ACC112 (cell line): ENCODE measurements around the gene TCAF1.

ENCODE experiments used
- H2AFZ ChIP-seq: fragments of 200-600 bp; sonication (generic); one replicate; pipeline ENCODE4 v1.6.0; 2017; ENCODE audit warnings: antibody characterized with exemption, low read length; ENCODE audit not compliant: unreplicated experiment
- H3K27ac ChIP-seq: fragments of 200-600 bp; sonication (generic); 2 replicates; pipeline ENCODE4 v1.5.1; 2014; ENCODE audit warnings: low read depth, mild to moderate bottlenecking, antibody characterized with exemption, low read length, moderate library complexity
- H3K27me3 ChIP-seq: fragments of 200-600 bp; sonication (generic); 2 replicates; pipeline ENCODE4 v1.6.1; 2014; ENCODE audit warnings: mild to moderate bottlenecking, antibody characterized with exemption, low read length, moderate library complexity, mixed read lengths; ENCODE audit not compliant: insufficient read depth
- H3K36me3 ChIP-seq: fragments of 200-600 bp; sonication (generic); 2 replicates; pipeline ENCODE4 v1.6.1; 2016; ENCODE audit warnings: mild to moderate bottlenecking, antibody characterized with exemption, low read length, moderate library complexity, mixed read lengths; ENCODE audit not compliant: insufficient read depth
- H3K4me1 ChIP-seq: fragments of 200-600 bp; sonication (generic); one replicate; pipeline ENCODE4 v1.6.1; 2016; ENCODE audit warnings: low read length, mixed read lengths; ENCODE audit not compliant: insufficient read depth, unreplicated experiment, control insufficient read depth
- H3K4me3 ChIP-seq: fragments of 200-600 bp; sonication (generic); 2 replicates; pipeline ENCODE4 v1.5.1; 2014; ENCODE audit warnings: mild to moderate bottlenecking, low read depth, low read length
- H3K79me2 ChIP-seq: fragments of 200-600 bp; sonication (generic); one replicate; pipeline ENCODE4 v1.6.0; 2016; ENCODE audit warnings: low read length; ENCODE audit not compliant: control insufficient read depth, unreplicated experiment, insufficient read depth

The TCAF1 gene

GRCh38 chr7:143902332-143902899 is 440 bp upstream of the TCAF1 start:
- Histone ChIP-seq H3K27me3 (no peaks in the 10 kb centered on the region), H3K4me1 (peaks cover 23% of the 10 kb centered on the region), H3K36me3 (no peaks in the 10 kb centered on the region), H2AFZ (peak overlapping the region; percentile 86), H3K27ac (0 out of 2 replicates have a peak overlapping the region, but pooled peaks have one; percentile 36), H3K79me2 (peaks cover 38% of the 10 kb centered on the region), H3K4me3 (peak overlapping the region; percentile 89)

DNA sequence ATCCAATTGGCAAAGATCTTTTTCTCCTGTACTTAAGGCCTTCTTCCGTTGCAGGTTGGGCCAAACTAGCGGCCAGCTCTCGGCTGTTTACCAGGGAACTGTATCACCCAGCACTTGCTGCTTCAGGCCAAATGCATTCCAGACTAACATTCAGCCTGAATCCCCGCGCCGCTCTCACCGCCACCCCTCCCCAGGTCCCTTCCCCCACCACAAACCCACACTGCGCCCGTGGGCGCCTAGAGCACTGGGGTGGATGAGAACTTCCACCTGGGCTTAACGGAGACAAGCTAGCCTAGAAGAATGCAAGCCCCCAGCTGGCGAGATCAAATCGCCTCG is 676 bp downstream of the TCAF1 start:
- Histone ChIP-seq H2AFZ (peak overlapping the region; percentile 87), H3K36me3 (no peaks in the 10 kb centered on the region), H3K4me1 (peaks cover 23% of the 10 kb centered on the region), H3K27ac (peak overlapping the region; percentile 74), H3K27me3 (no peaks in the 10 kb centered on the region), H3K4me3 (peak overlapping the region; percentile 89), H3K79me2 (peaks cover 43% of the 10 kb centered on the region)

DNA sequence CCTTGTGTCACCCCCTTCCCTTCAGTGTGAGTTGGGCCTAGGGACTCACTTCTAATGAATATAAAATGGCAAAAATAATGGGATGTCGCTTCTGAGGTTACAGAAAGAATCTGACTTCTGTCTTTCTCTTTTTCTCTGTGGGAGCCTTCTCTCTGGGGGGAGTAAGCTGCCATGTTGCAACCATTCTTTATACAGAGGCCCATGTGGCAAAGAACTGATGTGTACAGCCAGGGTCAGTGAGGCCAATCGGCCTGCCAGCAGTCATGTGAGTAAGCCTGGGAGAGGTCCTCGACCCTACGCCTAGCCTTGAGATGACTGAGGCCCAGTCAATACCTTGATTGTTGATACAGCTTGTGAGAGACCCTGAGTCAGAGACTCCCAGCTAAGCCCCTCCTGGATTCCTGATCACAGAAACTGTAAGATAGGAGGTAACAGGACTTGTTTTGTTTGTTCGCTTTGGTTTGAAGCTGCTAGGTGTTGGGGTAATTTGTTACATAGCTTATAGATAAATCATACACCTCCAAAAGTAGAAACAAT is 1.7 kb downstream of the TCAF1 start:
- H3K27me3 ChIP-seq, result no peaks in the 10 kb centered on the region
- H2AFZ ChIP-seq, result peak overlapping the region; percentile 43
- H3K4me3 ChIP-seq, result peak overlapping the region; percentile 89
- peaks cover 49% of the 10 kb centered on the region for H3K79me2 ChIP-seq
- H3K4me1 ChIP-seq, result peaks cover 23% of the 10 kb centered on the region
- H3K27ac ChIP-seq, result peak overlapping the region; percentile 74
- H3K36me3 ChIP-seq, result no peaks in the 10 kb centered on the region

GRCh38 chr7:143898810-143899209 is 3.2 kb downstream of the TCAF1 start:
- H3K27ac ChIP-seq, result no peak overlapping the region

GRCh38 chr7:143896667-143897066 is 5.3 kb downstream of the TCAF1 start:
- Histone ChIP-seq H3K36me3 (peaks cover 9% of the 10 kb centered on the region), H3K27me3 (no peaks in the 10 kb centered on the region), H3K4me1 (peaks cover 23% of the 10 kb centered on the region), H3K4me3 (no peak overlapping the region), H2AFZ (no peak overlapping the region), H3K79me2 (peaks cover 64% of the 10 kb centered on the region), H3K27ac (no peak overlapping the region)

More at GRCh38 chr7:143898810-143899209, 3.2 kb downstream of the TCAF1 start:
- peaks cover 58% of the 10 kb centered on the region for H3K79me2 ChIP-seq
- peaks cover 23% of the 10 kb centered on the region for H3K4me1 ChIP-seq
- no peak overlapping the region for H2AFZ ChIP-seq
- 0 out of 2 replicates have a peak overlapping the region, but pooled peaks have one; percentile 14 for H3K4me3 ChIP-seq
- no peaks in the 10 kb centered on the region for H3K27me3 ChIP-seq
- no peaks in the 10 kb centered on the region for H3K36me3 ChIP-seq

DNA sequence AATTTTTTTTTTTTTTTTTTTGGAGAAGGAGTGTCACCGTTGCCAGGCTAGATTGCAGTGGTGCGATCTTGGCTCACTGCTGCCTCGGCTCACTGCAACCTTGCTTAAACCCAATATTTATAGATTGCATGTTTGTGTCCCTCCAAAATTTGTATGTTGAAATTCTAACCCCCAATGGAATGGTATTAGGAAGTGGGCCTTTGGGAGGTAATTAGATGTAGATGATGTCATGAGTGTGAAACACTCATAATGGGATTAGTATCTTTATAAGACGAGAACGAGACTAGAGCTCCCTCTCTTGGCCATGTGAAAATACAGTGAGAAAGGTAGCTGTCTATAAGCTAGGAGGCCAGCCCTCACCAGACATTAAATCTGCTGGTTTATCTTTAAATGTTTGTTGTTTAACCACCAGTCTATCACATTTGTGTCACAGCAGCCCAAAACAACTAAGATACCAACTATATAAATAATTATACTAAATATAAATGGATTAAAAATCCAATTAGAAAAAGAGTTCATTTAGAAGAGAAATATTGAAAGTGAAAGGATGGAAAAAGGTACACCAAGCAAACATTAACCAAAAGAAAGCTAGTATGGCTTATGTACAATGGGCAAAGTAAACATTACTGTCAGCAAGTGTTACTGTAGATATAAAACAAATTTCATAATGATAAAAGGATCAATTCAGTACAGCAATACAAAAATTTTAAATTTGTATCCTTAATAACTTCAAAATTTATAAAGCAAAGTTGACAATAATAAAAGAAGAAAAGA is 9.3 kb downstream of the TCAF1 start:
- no peak overlapping the region for H3K27ac ChIP-seq

GRCh38 chr7:143891457-143891856 is 10.5 kb downstream of the TCAF1 start:
- Histone ChIP-seq H3K36me3 (peaks cover 24% of the 10 kb centered on the region), H3K4me1 (peaks cover under 1% of the 10 kb centered on the region), H3K27me3 (no peaks in the 10 kb centered on the region), H3K27ac (no peak overlapping the region), H2AFZ (no peak overlapping the region), H3K4me3 (no peak overlapping the region), H3K79me2 (peaks cover 40% of the 10 kb centered on the region)

More for the DNA sequence above, 9.3 kb downstream of the TCAF1 start:
- Histone ChIP-seq H2AFZ (no peak overlapping the region), H3K4me3 (no peak overlapping the region), H3K79me2 (peaks cover 40% of the 10 kb centered on the region), H3K27me3 (no peaks in the 10 kb centered on the region), H3K4me1 (no peaks in the 10 kb centered on the region), H3K36me3 (peaks cover 24% of the 10 kb centered on the region)

GRCh38 chr7:143890558-143890957 is 11.4 kb downstream of the TCAF1 start:
- H3K4me3 ChIP-seq, result no peak overlapping the region
- no peak overlapping the region for H2AFZ ChIP-seq
- peaks cover 24% of the 10 kb centered on the region for H3K36me3 ChIP-seq
- H3K79me2 ChIP-seq, result peaks cover 40% of the 10 kb centered on the region
- H3K4me1 ChIP-seq, result peaks cover 10% of the 10 kb centered on the region
- H3K27ac ChIP-seq, result no peak overlapping the region
- no peaks in the 10 kb centered on the region for H3K27me3 ChIP-seq

GRCh38 chr7:143889068-143889467 is 12.9 kb downstream of the TCAF1 start:
- H3K79me2 ChIP-seq, result peaks cover 36% of the 10 kb centered on the region

GRCh38 chr7:143886826-143887477 is 15.0 kb downstream of the TCAF1 start:
- no peak overlapping the region for H3K4me3 ChIP-seq
- H2AFZ ChIP-seq, result no peak overlapping the region
- H3K27ac ChIP-seq, result no peak overlapping the region
- H3K36me3 ChIP-seq, result peaks cover 16% of the 10 kb centered on the region
- H3K79me2 ChIP-seq, result peaks cover 32% of the 10 kb centered on the region
- H3K4me1 ChIP-seq, result peaks cover 20% of the 10 kb centered on the region
- no peaks in the 10 kb centered on the region for H3K27me3 ChIP-seq

More at GRCh38 chr7:143889068-143889467, 12.9 kb downstream of the TCAF1 start:
- Histone ChIP-seq H3K4me3 (no peak overlapping the region), H2AFZ (no peak overlapping the region), H3K27me3 (no peaks in the 10 kb centered on the region), H3K27ac (no peak overlapping the region), H3K4me1 (peaks cover 15% of the 10 kb centered on the region), H3K36me3 (peaks cover 24% of the 10 kb centered on the region)
